Measurements from ENCODE around the gene TCF7L2. TPM values are rescaled to one million over a fixed set of nuclear protein-coding genes. Genes with fewer than 3 reads are reported as not detected.

Gene TCF7L2
- total RNA-seq, 2 donors from 2014 or later = 3.2 to 6.1 TPM

DNA sequence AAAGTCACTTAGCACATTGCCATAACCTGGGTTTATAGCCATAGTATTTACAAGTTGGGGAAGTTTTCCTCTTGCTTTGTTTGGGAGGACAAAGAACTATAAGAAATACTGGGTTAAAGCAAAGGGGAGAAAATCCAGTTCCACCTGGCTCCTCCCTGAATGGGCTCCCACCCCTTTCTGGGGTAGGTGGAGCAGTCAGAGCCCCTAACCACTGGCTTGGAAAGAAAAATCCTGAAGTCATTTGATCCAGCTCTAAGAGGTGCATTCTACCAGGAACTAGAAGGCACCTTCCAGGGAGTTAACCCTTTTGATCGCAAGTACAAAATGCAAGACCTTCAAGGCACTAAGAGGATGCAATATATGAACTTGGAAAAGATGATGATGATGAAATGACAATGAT lies 31.3 kb upstream of the TCF7L2 start:
- no peaks in the 10 kb centered on the region for H3K9me3 Mint-ChIP-seq
- no peaks in the 10 kb centered on the region for H3K4me1 Mint-ChIP-seq (ENCODE audit: low read depth)
- no peaks in the 10 kb centered on the region for H3K36me3 Mint-ChIP-seq (ENCODE audit: insufficient read depth in 2 of 2)
- no peak overlapping the region for H3K27ac Mint-ChIP-seq
- peaks cover 7% of the 10 kb centered on the region for H3K27me3 Mint-ChIP-seq (ENCODE audit: low read depth)
- no peak for ATAC-seq (replicated peaks in 1 of 2)
- H3K4me3 Mint-ChIP-seq = no peak overlapping the region
- DNase-seq = no peak

DNA sequence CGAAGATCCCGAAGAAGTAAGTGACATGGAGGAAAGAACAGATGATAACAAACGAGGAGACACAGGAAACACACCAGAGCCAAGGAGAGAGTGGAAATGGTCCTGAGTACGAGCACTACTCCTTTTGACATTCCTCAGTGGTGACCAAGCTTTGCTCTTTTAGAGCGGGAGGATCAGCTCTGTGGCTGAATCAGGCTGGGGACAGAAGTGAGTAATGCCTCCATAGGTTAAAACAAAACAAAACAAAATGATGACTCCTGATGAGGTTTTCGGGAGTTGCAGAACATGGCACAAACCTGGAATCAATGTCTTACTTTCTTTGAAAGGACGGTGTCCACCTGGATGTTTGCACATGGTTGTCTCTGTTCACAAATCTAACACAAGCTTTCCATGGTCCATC lies 30.3 kb upstream of the TCF7L2 start:
- ATAC-seq (replicated peaks in 1 of 2) = no peak
- DNase-seq = no peak
- Mint-ChIP-seq H3K27ac (no peak overlapping the region), H3K4me3 (no peak overlapping the region), H3K36me3 (ENCODE audit: insufficient read depth in 2 of 2) (no peaks in the 10 kb centered on the region), H3K4me1 (ENCODE audit: low read depth) (no peaks in the 10 kb centered on the region), H3K27me3 (ENCODE audit: low read depth) (peaks cover 7% of the 10 kb centered on the region), H3K9me3 (no peaks in the 10 kb centered on the region)

DNA sequence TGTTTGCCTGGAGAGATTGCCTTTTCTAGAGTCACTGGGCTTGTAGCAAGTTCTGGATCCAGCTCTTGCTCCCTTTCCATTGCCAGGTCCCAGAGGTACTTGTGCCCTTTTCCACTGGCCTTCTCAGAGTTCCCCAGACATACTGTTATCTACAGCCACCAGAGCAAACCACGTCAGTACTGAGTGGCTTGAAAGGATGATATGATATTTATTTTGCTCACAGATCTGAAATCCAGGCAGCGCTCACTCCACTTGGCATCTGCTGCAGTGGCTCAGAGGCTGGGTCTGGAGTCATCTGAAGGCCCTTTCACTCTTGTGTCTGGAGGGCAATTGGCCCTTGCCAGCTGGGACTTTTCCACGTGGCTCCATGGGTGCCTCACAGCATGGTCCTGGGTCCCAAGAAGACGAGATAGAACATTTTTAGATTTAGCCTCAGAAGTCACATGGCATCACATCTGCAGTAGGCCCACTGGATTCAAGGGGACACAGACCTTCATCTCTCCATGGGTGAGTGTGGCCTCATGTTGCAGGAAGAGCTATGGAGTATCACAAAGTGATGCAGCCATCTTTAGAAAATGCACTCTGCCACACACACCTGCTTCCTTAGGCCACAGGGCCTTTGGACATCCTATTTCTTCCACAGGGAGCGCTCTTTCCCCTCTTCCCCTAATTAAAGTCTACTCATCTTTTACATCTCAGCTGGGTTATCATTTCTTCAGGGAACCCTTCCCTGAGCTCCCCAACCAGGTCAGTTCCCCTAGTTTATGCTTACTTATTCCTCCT lies 22.9 kb upstream of the TCF7L2 start:
- H3K4me3 Mint-ChIP-seq = no peak overlapping the region
- H3K27ac Mint-ChIP-seq = no peak overlapping the region
- ATAC-seq (replicated peaks in 1 of 2) (no peak), DNase-seq (no peak)
- H3K36me3 Mint-ChIP-seq (ENCODE audit: insufficient read depth in 2 of 2) = peaks cover 3 to 4% of the 10 kb centered on the region in 2 donors
- no peaks in the 10 kb centered on the region for H3K4me1 Mint-ChIP-seq (ENCODE audit: low read depth)
- peaks cover 3 to 7% of the 10 kb centered on the region in 2 donors for H3K9me3 Mint-ChIP-seq
- H3K27me3 Mint-ChIP-seq (ENCODE audit: low read depth) = peaks cover 5% of the 10 kb centered on the region

DNA sequence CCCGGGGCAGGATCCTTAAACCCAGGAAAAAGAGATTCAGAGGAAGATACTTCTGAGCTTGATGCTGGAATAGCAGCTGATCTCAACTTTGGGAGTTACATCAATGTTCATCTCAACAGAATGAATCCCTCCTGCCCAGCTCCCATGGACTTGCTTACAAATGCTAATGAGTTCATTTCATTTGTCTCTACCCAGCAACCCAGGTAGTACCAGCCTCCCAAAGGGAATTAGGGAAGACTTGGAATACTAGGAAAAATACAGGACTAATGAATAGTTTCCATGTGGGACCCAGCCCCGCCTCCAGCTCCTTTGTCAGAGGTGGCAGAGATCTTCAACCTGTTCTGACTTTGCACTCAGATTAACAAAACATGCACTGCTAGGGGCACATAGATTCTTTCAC lies 22.1 kb upstream of the TCF7L2 start:
- H3K27ac Mint-ChIP-seq = no peak overlapping the region
- H3K9me3 Mint-ChIP-seq = peaks cover 3 to 7% of the 10 kb centered on the region in 2 donors
- DNase-seq = no peak
- no peak overlapping the region for H3K4me3 Mint-ChIP-seq
- no peaks in the 10 kb centered on the region for H3K4me1 Mint-ChIP-seq (ENCODE audit: low read depth)
- peaks cover 5% of the 10 kb centered on the region for H3K27me3 Mint-ChIP-seq (ENCODE audit: low read depth)
- peaks cover 3 to 4% of the 10 kb centered on the region in 2 donors for H3K36me3 Mint-ChIP-seq (ENCODE audit: insufficient read depth in 2 of 2)
- ATAC-seq (replicated peaks in 1 of 2) = no peak

DNA sequence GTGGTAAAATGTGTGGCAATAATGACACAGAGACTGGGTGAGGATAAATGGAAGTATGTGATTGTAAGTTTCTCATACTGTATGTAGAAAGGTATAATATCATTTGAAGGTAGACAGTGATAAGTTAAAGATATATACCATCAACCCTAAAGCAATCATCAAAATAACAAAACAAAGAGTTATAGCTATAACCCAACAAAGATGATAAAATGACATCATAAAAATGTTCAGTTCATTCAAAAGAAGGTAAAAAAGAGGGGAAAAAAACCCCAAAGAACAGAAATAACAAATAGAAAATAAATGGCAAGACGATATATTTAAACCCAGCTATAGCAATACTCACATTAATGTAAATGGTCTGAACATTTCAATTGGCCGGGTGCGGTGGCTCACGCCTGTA lies 17.4 kb upstream of the TCF7L2 start:
- H3K4me3 Mint-ChIP-seq = no peak overlapping the region
- no peaks in the 10 kb centered on the region for H3K4me1 Mint-ChIP-seq (ENCODE audit: low read depth)
- DNase-seq = no peak
- no peak for ATAC-seq (replicated peaks in 1 of 2)
- H3K27ac Mint-ChIP-seq = no peak overlapping the region
- peaks cover 3 to 7% of the 10 kb centered on the region in 2 donors for H3K9me3 Mint-ChIP-seq
- peaks cover 3 to 4% of the 10 kb centered on the region in 2 donors for H3K36me3 Mint-ChIP-seq (ENCODE audit: insufficient read depth in 2 of 2)
- peaks cover 11% of the 10 kb centered on the region for H3K27me3 Mint-ChIP-seq (ENCODE audit: low read depth)

DNA sequence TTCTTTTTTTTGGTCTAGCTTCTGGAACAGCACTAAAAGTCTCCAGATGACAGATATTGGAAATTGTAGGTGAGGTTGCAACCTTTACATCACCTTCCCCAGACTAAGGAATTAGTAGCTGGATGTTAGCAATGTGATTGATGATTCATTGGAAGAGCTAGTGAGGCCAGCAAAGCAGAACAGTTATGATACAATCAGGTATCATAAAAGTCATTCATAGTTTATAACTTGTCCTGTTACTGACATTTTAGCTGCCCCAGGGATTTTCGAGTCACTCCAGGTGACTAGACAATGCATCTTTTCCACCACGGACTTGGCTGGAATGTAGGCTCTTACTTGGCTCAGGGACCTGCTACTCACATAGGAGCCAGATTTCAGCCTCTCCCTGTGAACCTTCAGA lies 15.9 kb upstream of the TCF7L2 start:
- peaks cover 19% of the 10 kb centered on the region for H3K27me3 Mint-ChIP-seq (ENCODE audit: low read depth)
- H3K36me3 Mint-ChIP-seq (ENCODE audit: insufficient read depth in 2 of 2) = peaks cover 2% of the 10 kb centered on the region in 2 donors
- H3K4me3 Mint-ChIP-seq = no peak overlapping the region
- H3K27ac Mint-ChIP-seq = no peak overlapping the region
- no peak for DNase-seq
- no peaks in the 10 kb centered on the region for H3K4me1 Mint-ChIP-seq (ENCODE audit: low read depth)
- ATAC-seq (replicated peaks in 1 of 2) = no peak
- H3K9me3 Mint-ChIP-seq = peaks cover 2 to 6% of the 10 kb centered on the region in 2 donors

DNA sequence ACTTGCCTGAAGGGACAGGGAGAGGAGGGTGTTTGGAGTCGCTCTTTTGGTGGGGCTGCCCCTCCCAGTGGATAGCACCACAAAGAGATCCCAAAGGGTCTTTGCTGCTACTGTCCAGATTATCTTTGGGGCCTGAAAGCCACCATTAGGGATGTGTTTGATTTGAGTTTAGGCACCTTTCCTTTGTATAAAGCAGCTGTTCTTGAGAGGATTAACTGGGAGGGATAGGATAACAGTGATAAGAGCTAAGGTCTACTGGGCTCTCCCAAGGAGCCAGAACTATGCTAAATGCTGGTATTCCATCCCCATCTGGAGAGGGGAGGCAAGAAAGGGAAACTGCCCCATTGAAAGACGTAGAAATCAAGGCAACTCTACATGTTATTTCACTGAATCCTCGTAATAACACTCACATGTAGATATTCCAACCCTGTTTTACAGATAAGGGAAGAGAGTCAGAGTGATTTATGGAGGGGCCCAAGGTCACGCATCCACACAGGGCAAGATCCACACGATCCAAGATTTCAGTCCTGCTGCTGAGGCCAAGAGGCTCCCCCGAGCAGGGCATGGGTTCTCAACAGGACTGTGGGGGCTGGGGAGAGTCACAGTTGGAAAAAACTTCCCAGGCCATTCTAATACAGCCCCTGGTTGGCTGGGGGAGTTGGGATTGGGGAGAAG lies 11.1 kb upstream of the TCF7L2 start:
- H3K36me3 Mint-ChIP-seq (ENCODE audit: insufficient read depth in 2 of 2) = no peaks in the 10 kb centered on the region
- peaks cover 16% of the 10 kb centered on the region for H3K27me3 Mint-ChIP-seq (ENCODE audit: low read depth)
- H3K27ac Mint-ChIP-seq = no peak overlapping the region
- H3K9me3 Mint-ChIP-seq = no peaks in the 10 kb centered on the region
- no peak overlapping the region for H3K4me3 Mint-ChIP-seq
- DNase-seq = no peak
- no peaks in the 10 kb centered on the region for H3K4me1 Mint-ChIP-seq (ENCODE audit: low read depth)
- no peak for ATAC-seq (replicated peaks in 1 of 2)

DNA sequence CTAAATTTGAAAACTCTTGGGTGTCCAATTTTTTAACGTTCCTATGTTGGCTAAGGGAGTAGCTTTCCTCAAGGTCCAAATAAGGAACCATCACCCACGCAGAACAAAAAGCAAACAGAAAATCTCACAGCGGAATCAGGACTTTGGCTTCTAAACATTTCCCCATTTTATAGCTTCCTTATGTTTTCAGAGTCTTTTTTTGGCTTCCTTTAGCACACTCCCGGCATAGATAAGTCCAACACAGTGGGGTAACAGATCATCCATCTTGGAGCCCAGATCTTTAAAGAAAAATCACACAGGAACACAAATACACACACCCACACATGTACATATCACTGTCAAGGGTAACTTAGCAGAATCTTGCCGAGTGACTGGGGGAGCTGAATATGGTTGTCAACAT lies 4.2 kb upstream of the TCF7L2 start:
- Mint-ChIP-seq H3K27me3 (ENCODE audit: low read depth) (peaks cover 60% of the 10 kb centered on the region), H3K36me3 (ENCODE audit: insufficient read depth in 2 of 2) (peaks cover 0 to 2% of the 10 kb centered on the region in 2 donors)

DNA sequence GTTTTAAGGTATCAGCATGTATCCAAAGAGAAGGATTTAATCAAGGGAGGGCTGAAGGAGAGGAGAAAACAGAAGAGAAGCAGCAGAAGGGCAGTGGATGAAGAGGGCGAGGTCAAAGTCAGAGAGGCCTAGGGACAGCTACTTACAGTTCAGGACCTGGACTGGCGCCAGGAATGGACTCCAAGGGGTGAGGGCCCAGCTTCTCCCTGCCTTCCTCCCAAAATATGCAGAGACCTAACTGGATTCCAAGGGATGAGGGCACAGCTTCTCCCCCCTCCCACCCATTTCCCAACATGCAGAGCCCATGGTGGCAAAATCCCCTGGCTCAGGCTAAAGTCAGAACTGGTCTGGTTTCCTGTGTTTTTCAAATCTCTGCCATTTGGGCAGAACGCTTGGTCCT lies 3.4 kb upstream of the TCF7L2 start:
- Mint-ChIP-seq H3K36me3 (ENCODE audit: insufficient read depth in 2 of 2) (peaks cover 1 to 2% of the 10 kb centered on the region in 2 donors), H3K9me3 (no peaks in the 10 kb centered on the region), H3K27ac (no peak overlapping the region), H3K4me3 (no peak overlapping the region), H3K4me1 (ENCODE audit: low read depth) (peaks cover 21% of the 10 kb centered on the region), H3K27me3 (ENCODE audit: low read depth) (peaks cover 61% of the 10 kb centered on the region)
- DNase-seq = no peak
- no peak for ATAC-seq (replicated peaks in 1 of 2)

More for the DNA sequence above, 4.2 kb upstream of the TCF7L2 start:
- ATAC-seq (replicated peaks in 1 of 2) (no peak), DNase-seq (no peak)
- no peak overlapping the region for H3K4me3 Mint-ChIP-seq
- peaks cover 19% of the 10 kb centered on the region for H3K4me1 Mint-ChIP-seq (ENCODE audit: low read depth)
- H3K27ac Mint-ChIP-seq = no peak overlapping the region
- no peaks in the 10 kb centered on the region for H3K9me3 Mint-ChIP-seq

DNA sequence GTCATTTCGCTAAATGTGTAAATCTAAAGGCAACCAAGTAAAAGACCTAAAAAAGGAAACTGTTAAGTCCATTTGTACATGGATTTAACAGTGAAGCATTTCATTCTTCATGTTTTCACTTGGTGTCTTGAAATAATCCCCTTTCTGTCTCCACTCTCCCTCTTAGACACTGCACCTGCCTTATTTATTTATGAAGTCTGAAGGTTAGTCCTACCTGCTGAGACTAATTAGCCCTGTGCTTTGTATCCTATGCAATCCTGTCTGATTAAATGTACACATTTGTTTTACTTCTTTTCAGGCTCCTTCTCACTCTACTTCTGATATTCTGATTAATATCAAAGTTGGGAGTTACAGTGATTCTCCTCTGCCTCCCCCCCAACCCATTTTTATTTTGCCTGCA lies 1.9 kb upstream of the TCF7L2 start:
- Mint-ChIP-seq H3K27ac (no peak overlapping the region), H3K9me3 (no peaks in the 10 kb centered on the region), H3K27me3 (ENCODE audit: low read depth) (peaks cover 68% of the 10 kb centered on the region), H3K4me3 (no peak overlapping the region), H3K4me1 (ENCODE audit: low read depth) (peaks cover 31% of the 10 kb centered on the region), H3K36me3 (ENCODE audit: insufficient read depth in 2 of 2) (peaks cover 2 to 4% of the 10 kb centered on the region in 2 donors)
- no peak for DNase-seq
- ATAC-seq (replicated peaks in 1 of 2) = no peak

DNA sequence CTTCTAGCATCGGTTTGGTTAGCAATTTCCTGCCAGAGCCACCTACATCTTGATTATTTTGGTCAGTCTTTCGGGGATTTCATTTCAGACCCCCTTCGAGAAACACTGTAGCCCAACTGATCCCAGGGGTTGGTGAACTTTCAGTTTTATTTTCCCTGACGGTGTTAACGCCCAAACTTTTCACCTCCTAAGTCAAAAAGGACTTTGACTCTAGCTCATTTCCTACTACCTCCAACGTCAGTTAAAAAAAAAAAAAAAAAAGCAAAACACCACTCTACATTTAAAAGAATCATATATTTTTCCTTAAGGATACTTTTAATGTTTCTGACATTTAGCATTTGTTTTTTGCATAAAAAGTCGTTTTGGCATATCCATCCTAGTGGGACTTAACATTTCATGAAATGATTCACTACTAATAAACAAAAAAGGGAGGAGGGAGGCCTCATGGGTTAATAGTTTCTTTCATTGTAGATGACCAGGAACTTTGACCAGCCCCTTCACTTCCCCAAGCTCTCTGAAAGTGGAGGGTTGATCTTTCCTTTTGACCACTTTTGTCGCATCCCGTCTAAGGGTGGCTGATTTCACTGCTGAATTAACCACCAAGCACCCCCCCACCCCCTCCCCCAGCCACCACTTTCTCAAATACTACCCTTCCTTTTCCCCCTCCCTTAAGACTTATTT lies 764 bp upstream of the TCF7L2 start:
- Mint-ChIP-seq H3K27ac (no peak overlapping the region), H3K4me1 (ENCODE audit: low read depth) (peaks cover 31% of the 10 kb centered on the region), H3K27me3 (ENCODE audit: low read depth) (peaks cover 77% of the 10 kb centered on the region), H3K4me3 (peak overlapping the region; percentile 94 to 96), H3K36me3 (ENCODE audit: insufficient read depth in 2 of 2) (peaks cover 2 to 4% of the 10 kb centered on the region in 2 donors), H3K9me3 (no peaks in the 10 kb centered on the region)
- DNase-seq = no peak
- no peak for ATAC-seq (replicated peaks in 1 of 2)

DNA sequence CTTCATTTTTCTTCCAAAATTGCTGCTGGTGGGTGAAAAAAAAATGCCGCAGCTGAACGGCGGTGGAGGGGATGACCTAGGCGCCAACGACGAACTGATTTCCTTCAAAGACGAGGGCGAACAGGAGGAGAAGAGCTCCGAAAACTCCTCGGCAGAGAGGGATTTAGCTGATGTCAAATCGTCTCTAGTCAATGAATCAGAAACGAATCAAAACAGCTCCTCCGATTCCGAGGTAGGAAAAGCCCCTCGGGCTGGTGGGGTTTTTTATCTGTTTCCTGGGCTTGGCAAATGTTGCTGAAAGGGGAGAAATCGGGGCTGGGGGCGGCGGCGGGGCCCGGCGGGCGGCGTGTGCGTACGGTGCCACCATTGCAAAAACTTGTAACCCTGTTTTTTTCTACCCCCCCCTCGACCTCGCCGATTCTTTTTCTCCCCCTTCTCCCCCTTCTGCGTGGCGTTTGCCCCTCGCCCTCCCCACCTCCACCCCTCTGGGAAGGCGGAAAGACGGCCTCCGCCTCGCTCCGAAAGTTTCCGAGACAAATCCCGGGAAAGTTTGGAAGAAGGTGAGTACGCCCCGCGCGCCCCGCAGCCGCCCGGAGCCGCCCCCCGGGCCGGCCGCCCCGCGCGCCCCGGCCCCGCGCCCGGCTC lies 789 bp downstream of the TCF7L2 start:
- Mint-ChIP-seq H3K4me1 (ENCODE audit: low read depth) (peaks cover 36% of the 10 kb centered on the region), H3K36me3 (ENCODE audit: insufficient read depth in 2 of 2) (peaks cover 2 to 4% of the 10 kb centered on the region in 2 donors), H3K27me3 (ENCODE audit: low read depth) (peaks cover 76% of the 10 kb centered on the region), H3K9me3 (no peaks in the 10 kb centered on the region), H3K27ac (peak overlapping the region; percentile 55), H3K4me3 (peak overlapping the region; percentile 94 to 96)
- DNase-seq (peak; percentile 16 to 28), ATAC-seq (replicated peaks in 1 of 2) (peak; percentile 7 to 12)
